CD4-positive, CD25-positive, alpha-beta regulatory T cell (primary cell): ENCODE data around the gene ZNF845. TPM values are rescaled to one million over a fixed set of nuclear protein-coding genes. Genes with fewer than 3 reads are reported as not detected.
"Not testable (repeated sequence)": the region's sequence is repeated elsewhere in the genome, so short reads cannot be mapped to it uniquely, and the experiment has no call there.

Source experiments
- ATAC-seq, 2 donors: fragments of 150-1000 bp; cut with Tn5 transposase; one replicate each; pipeline ENCODE4 v1.10.0; 2021; ENCODE audit warnings: low read depth in 2 of 2, moderate number of reproducible peaks in 2 of 2, moderate library complexity in 1 of 2
- DNase-seq, 3 donors: peaks; one replicate each; pipeline versions ENCODE4 v3.0.0 to v3.0.0-alpha.2; 2012 to 2022; ENCODE audit warnings: mixed read lengths in 1 of 3
- H3K27ac ChIP-seq: one replicate; pipeline ENCODE4 v1.7.0; 2013; ENCODE audit warnings: mild to moderate bottlenecking, low read length; ENCODE audit not compliant: insufficient read depth, poor library complexity, severe bottlenecking
- H3K27me3 ChIP-seq: one replicate; pipeline ENCODE4 v1.7.0; 2013; ENCODE audit warnings: low read length; ENCODE audit not compliant: control insufficient read depth, insufficient read depth
- H3K36me3 ChIP-seq: one replicate; pipeline ENCODE4 v1.7.0; 2013; ENCODE audit warnings: mild to moderate bottlenecking, low read length, moderate library complexity; ENCODE audit not compliant: control insufficient read depth, insufficient read depth
- H3K4me1 ChIP-seq: 2 replicates; pipeline ENCODE4 v1.7.0; 2013; ENCODE audit warnings: mild to moderate bottlenecking, low read length; ENCODE audit not compliant: insufficient read depth, control insufficient read depth, poor library complexity, severe bottlenecking
- H3K4me3 ChIP-seq: one replicate; pipeline ENCODE4 v1.7.0; 2013; ENCODE audit warnings: low read depth, mild to moderate bottlenecking, low read length, moderate library complexity
- H3K9me3 ChIP-seq, 2 experiments: 1 replicate in 1 of 2; 2 replicates in 1 of 2; pipeline ENCODE4 v1.7.0; 2013; ENCODE audit warnings: low read length in 2 of 2, mild to moderate bottlenecking in 1 of 2, moderate library complexity in 1 of 2; ENCODE audit not compliant: control insufficient read depth in 2 of 2
- H3K27ac Mint-ChIP-seq, 3 donors: one replicate each; pipeline ENCODE4 v1.8.0; 2020 to 2022; ENCODE audit warnings: mild to moderate bottlenecking in 3 of 3, mixed read lengths in 3 of 3, moderate library complexity in 2 of 3
- H3K27me3 Mint-ChIP-seq: one replicate; pipeline ENCODE4 v1.8.0; 2022; ENCODE audit warnings: mild to moderate bottlenecking, mixed read lengths
- H3K36me3 Mint-ChIP-seq: one replicate; pipeline ENCODE4 v1.8.0; 2020; ENCODE audit warnings: mixed read lengths
- H3K4me1 Mint-ChIP-seq, 4 donors: one replicate each; pipeline ENCODE4 v1.8.0; 2020 to 2022; ENCODE audit warnings: mixed read lengths in 4 of 4, mild to moderate bottlenecking in 1 of 4
- H3K4me3 Mint-ChIP-seq, 4 donors: one replicate each; pipeline ENCODE4 v1.8.0; 2020 to 2022; ENCODE audit warnings: mild to moderate bottlenecking in 4 of 4, mixed read lengths in 4 of 4, moderate library complexity in 3 of 4
- H3K9me3 Mint-ChIP-seq, 7 donors: one replicate each; pipeline ENCODE4 v1.8.0; 2020 to 2022; ENCODE audit warnings: mixed read lengths in 7 of 7, mild to moderate bottlenecking in 3 of 7, moderate library complexity in 2 of 7
- polyA plus RNA-seq, 4 donors: library from polyadenylated mRNA; unstranded; fragments of 300-500 nt; fragmentation: Illumina TruSeq; gene quantifications; one replicate each; pipeline ENCODE4 v1.2.3, GENCODE V29; 2021
- total RNA-seq: library from RNA; stranded (reverse); gene quantifications from one replicate; pipeline ENCODE4 v1.2.3, GENCODE V29; 2022

ZNF845 gene
- total and polyA plus RNA-seq, 5 donors from 2014 or later = 7.3 to 19.8 (median 8.8) TPM

DNA sequence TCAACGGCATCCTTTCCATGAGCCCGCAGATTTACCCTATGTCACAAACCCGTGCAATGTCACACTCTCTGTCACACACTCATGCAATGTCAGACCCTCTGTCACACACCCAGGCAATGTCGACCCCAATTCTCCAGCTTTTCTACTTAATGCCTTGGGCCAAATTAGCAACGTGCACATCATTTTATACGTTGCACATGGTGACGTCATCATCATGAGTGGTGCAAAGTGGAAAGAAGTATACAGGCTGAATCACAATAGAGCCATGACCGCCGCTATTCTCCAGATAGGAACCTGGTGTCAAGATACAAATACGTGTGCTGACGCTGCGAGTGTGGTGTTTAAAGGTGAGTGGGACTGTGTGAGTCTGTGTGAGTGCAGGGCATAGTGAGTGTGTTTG, 21.7 kb upstream of the ZNF845 start:
- DNase-seq (no peak), ATAC-seq (no peak)
- Histone ChIP-seq H3K27ac (no peak overlapping the region), H3K27me3 (no peaks in the 10 kb centered on the region), H3K9me3 (peaks cover 8 to 28% of the 10 kb centered on the region in 2 experiments), H3K36me3 (no peaks in the 10 kb centered on the region), H3K4me1 (no peaks in the 10 kb centered on the region), H3K4me3 (no peak overlapping the region)
- peaks cover 6 to 33% (median 17%) of the 10 kb centered on the region in 7 donors for H3K9me3 Mint-ChIP-seq
- no peaks in the 10 kb centered on the region for H3K36me3 Mint-ChIP-seq
- no peak overlapping the region for H3K27ac Mint-ChIP-seq
- no peaks in the 10 kb centered on the region for H3K27me3 Mint-ChIP-seq
- H3K4me1 Mint-ChIP-seq = no peaks in the 10 kb centered on the region
- H3K4me3 Mint-ChIP-seq = no peak overlapping the region

DNA sequence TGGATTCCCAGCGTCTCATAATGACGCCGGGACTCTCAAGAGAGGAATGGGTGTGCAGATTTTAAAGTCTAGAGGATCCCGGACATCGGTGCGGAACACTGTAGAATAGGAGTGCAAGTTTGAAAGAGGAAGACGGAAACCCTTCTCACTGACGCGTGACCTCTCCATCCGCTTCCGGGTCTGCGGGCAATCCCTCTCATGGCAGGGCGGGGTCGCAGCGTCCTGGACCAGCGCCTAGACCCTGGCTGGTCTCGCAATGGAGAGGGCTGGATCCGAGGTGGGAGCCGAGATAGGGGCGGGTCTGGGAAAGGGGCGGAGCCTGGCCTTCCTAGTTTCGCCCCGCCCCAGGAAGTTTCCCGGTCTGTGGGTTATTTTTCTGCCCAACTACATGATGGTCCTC, 4.6 kb upstream of the ZNF845 start:
- H3K36me3 Mint-ChIP-seq = peaks cover 15% of the 10 kb centered on the region
- Histone ChIP-seq H3K27me3 (peaks cover 5% of the 10 kb centered on the region), H3K36me3 (no peaks in the 10 kb centered on the region), H3K27ac (no peak overlapping the region), H3K9me3 (peaks cover 19 to 38% of the 10 kb centered on the region in 2 experiments), H3K4me1 (peaks cover 9% of the 10 kb centered on the region), H3K4me3 (peak overlapping the region; percentile 24)
- H3K27me3 Mint-ChIP-seq = peaks cover 4% of the 10 kb centered on the region
- DNase-seq (no peak), ATAC-seq (no peak)
- peaks cover 2 to 21% (median 9%) of the 10 kb centered on the region in 4 donors for H3K4me1 Mint-ChIP-seq
- peak overlapping the region; percentile 70 to 75 (median 74) for H3K4me3 Mint-ChIP-seq
- peak overlapping the region in 1 of 3 donors; percentile 1 for H3K27ac Mint-ChIP-seq
- H3K9me3 Mint-ChIP-seq = peaks cover 11 to 40% (median 21%) of the 10 kb centered on the region in 7 donors

DNA sequence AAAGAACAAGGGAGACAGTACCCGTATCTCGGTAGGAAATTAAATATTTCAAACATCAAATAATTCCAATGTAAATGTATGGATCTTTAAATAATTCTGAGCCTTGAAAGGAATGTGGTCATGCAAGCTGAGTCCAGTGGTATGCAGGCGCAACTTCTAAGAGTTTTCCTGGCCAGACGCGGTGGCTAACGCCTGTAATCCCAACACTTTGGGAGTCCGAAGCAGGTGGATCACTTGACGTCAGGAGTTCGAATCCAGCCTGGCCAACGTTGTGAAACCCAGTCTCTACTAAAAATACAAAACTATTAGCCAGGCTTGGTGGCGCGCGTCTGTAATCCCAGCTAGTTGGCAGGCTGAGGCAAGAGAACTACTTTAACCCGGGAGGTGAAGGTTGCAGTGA, 1.1 kb upstream of the ZNF845 start:
- ATAC-seq = no peak
- peaks cover 5 to 34% (median 17%) of the 10 kb centered on the region in 7 donors for H3K9me3 Mint-ChIP-seq

DNA sequence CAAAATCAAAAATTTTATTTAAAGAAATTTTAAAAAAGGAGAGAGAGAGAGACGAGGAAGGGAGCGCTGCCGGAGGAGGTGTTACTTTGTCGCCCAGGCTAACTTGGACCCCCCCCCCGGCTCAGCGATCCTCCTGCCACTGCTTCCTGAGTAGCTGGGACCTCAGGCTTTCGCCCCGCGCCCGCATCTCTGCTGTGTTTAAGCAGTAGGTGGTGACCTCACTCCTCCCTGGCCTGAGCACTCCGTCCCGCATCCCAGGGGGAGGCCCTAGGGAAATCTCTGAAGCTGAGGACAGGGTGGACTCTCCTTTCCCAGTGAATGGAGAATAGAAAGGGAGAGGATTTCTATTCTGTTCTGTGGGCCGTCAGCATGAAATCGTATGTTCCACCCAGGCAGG, 485 bp upstream of the ZNF845 start:
- H3K27me3 ChIP-seq = peaks cover 5% of the 10 kb centered on the region
- peak in 2 of 3 donors; percentile 9 to 44 for DNase-seq
- Mint-ChIP-seq H3K27ac (peak overlapping the region; percentile 92 to 97 (median 96)), H3K9me3 (peaks cover 5 to 33% (median 14%) of the 10 kb centered on the region in 7 donors), H3K36me3 (peaks cover 22% of the 10 kb centered on the region), H3K4me1 (peaks cover 5 to 41% (median 15%) of the 10 kb centered on the region in 4 donors), H3K27me3 (peaks cover 4% of the 10 kb centered on the region), H3K4me3 (peak overlapping the region; percentile 97 to 99 (median 97))
- peak overlapping the region; percentile 55 for H3K27ac ChIP-seq
- peak overlapping the region; percentile 96 for H3K4me3 ChIP-seq
- peak in 1 of 2 donors; percentile 3 for ATAC-seq
- peaks cover 18% of the 10 kb centered on the region for H3K36me3 ChIP-seq
- peaks cover 9 to 38% of the 10 kb centered on the region in 2 experiments for H3K9me3 ChIP-seq
- H3K4me1 ChIP-seq = peaks cover 14% of the 10 kb centered on the region

More for the DNA sequence above, 1.1 kb upstream of the ZNF845 start:
- H3K27ac Mint-ChIP-seq = peak overlapping the region in 1 of 3 donors; percentile 92
- peaks cover 11 to 37% of the 10 kb centered on the region in 2 experiments for H3K9me3 ChIP-seq
- peaks cover 14% of the 10 kb centered on the region for H3K4me1 ChIP-seq
- H3K27me3 Mint-ChIP-seq = peaks cover 4% of the 10 kb centered on the region
- peaks cover 5 to 43% (median 15%) of the 10 kb centered on the region in 4 donors for H3K4me1 Mint-ChIP-seq
- H3K4me3 Mint-ChIP-seq = peak overlapping the region; percentile 81 to 99 (median 97)
- no peak overlapping the region for H3K27ac ChIP-seq
- peaks cover 21% of the 10 kb centered on the region for H3K36me3 Mint-ChIP-seq
- peaks cover 5% of the 10 kb centered on the region for H3K27me3 ChIP-seq
- no peak for DNase-seq
- H3K4me3 ChIP-seq = peak overlapping the region; percentile 96
- peaks cover 13% of the 10 kb centered on the region for H3K36me3 ChIP-seq

DNA sequence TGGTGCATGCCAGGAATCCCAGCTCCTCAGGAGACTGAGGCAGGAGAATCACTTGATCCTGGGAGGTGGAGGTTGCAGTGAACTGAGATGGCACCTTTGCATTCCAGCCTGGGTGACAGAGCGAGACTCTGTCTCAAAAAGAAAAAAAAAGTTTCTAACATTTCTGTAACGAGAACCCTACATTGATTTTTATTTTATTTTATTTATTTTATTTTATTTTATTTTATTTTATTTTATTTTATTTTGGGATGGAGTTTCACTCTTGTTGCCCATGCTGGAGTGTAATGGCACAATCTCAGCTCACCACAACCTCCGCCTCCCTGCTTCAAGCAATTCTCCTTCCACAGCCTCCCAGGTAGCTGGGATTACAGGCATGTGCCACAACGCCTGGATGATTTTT, 10.9 kb downstream of the ZNF845 start:
- H3K4me3 ChIP-seq, H3K4me3 Mint-ChIP-seq, DNase-seq, H3K27me3 Mint-ChIP-seq, ATAC-seq, H3K4me1 ChIP-seq, H3K27ac Mint-ChIP-seq, H3K27ac ChIP-seq, H3K27me3 ChIP-seq: not testable (repeated sequence)
- Histone ChIP-seq H3K36me3 (peaks cover 98% of the 10 kb centered on the region), H3K9me3 (peaks cover 68 to 95% of the 10 kb centered on the region in 2 experiments)
- Mint-ChIP-seq H3K9me3 (peaks cover 4 to 85% (median 43%) of the 10 kb centered on the region in 7 donors), H3K4me1 (peaks cover 2 to 15% (median 6%) of the 10 kb centered on the region in 4 donors), H3K36me3 (peaks cover 89% of the 10 kb centered on the region)

DNA sequence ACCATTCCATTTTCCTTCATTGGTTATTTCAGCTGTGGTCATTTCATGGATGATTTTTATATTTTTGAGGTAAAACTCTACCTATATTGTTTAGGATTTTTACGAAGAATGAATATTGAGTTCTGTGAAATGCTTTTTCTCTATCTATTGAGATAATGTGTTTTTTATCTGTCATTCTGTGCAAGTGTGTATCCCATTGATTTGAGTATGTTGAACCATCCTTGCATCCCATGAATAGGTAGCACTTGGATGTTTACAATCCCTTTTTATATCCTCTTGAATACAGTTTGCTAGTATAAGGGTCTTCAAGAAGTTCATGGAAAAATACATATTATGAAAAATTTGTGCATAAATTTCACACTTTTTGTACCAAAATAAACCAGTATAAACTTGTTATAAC, 22.2 kb downstream of the ZNF845 start:
- Histone ChIP-seq H3K4me1 (no peaks in the 10 kb centered on the region), H3K27ac (no peak overlapping the region), H3K9me3 (peaks cover 62 to 82% of the 10 kb centered on the region in 2 experiments), H3K36me3 (peaks cover 11% of the 10 kb centered on the region), H3K4me3 (no peak overlapping the region), H3K27me3 (no peaks in the 10 kb centered on the region)
- peaks cover 0 to 6% (median 0%) of the 10 kb centered on the region in 4 donors for H3K4me1 Mint-ChIP-seq
- H3K27me3 Mint-ChIP-seq = no peaks in the 10 kb centered on the region
- DNase-seq = no peak
- H3K27ac Mint-ChIP-seq = no peak overlapping the region
- ATAC-seq = no peak
- H3K36me3 Mint-ChIP-seq = peaks cover 16% of the 10 kb centered on the region
- H3K9me3 Mint-ChIP-seq = peaks cover 0 to 70% (median 31%) of the 10 kb centered on the region in 7 donors
- H3K4me3 Mint-ChIP-seq = no peak overlapping the region

DNA sequence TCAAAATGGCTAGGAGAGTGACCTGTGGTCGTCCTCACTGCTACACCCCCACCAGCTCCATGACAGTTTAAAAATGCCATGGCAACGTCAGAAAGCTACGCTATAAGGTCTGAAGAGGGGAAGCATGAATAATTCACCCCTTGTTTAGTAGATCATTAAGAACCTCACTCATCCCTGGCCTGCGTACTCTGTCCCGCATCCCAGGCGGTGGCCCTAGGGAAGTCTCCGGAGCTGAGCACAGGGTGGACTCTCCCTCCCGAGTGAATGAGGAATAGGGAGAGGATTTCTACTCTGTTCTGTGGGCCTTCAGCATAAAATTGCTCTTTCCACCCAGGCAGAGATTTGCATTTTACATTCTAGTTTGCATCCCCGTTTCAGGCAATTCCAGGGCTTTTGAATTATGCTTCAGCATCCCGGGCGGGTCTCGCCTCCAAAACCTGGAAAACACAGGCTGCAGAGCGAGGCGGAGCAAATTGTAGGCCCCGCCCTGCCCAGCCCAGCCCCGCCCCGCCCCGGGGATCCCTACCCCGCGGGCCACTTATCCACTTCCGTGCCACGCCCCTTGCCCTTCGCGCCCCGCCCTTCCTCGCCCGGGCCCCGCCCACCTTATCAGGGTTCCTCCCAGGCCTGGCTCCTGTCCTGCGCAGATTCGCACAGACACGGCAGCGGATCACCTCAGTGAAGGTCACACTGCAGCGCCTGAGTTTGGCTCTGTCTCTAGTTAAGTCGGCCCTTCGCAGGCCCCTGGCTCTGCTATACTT, 24.5 kb downstream of the ZNF845 start:
- H3K27me3 ChIP-seq = no peaks in the 10 kb centered on the region
- H3K4me1 Mint-ChIP-seq = peaks cover 0 to 6% (median 0%) of the 10 kb centered on the region in 4 donors
- no peak for ATAC-seq
- H3K9me3 Mint-ChIP-seq = peaks cover 0 to 47% (median 15%) of the 10 kb centered on the region in 7 donors
- no peaks in the 10 kb centered on the region for H3K36me3 ChIP-seq
- DNase-seq = no peak
- H3K27ac Mint-ChIP-seq = no peak overlapping the region
- H3K27ac ChIP-seq = no peak overlapping the region
- H3K4me3 Mint-ChIP-seq = no peak overlapping the region
- H3K36me3 Mint-ChIP-seq = peaks cover 4% of the 10 kb centered on the region
- H3K4me3 ChIP-seq = peak overlapping the region; percentile 7
- H3K27me3 Mint-ChIP-seq = no peaks in the 10 kb centered on the region
- peaks cover 39 to 59% of the 10 kb centered on the region in 2 experiments for H3K9me3 ChIP-seq
- H3K4me1 ChIP-seq = no peaks in the 10 kb centered on the region
